CD14-positive monocyte (primary cell): ENCODE data around the gene ZNF274. TPM values are rescaled to one million over a fixed set of nuclear protein-coding genes. Genes with fewer than 3 reads are reported as not detected.

ENCODE experiments used
- DNase-seq, 3 donors: peaks; one replicate each; pipeline ENCODE4 v3.0.0-alpha.2; 2011 to 2022
- H2AFZ ChIP-seq: 2 replicates; pipeline ENCODE4 v1.6.0; 2012; ENCODE audit warnings: mild to moderate bottlenecking, low read depth, low read length, inconsistent platforms; ENCODE audit not compliant: insufficient read depth, poor library complexity, severe bottlenecking
- H3K27ac ChIP-seq, 2 donors: 1 replicate in 1 of 2; 2 replicates in 1 of 2; pipeline ENCODE4 v1.5.1; 2012 to 2013; ENCODE audit warnings: low read length in 2 of 2, control low read depth in 1 of 2, inconsistent platforms in 1 of 2, low read depth in 1 of 2, mild to moderate bottlenecking in 1 of 2
- H3K27me3 ChIP-seq, 2 donors: one replicate each; pipeline versions ENCODE4 v1.6.0 to v1.6.1; 2011 to 2013; ENCODE audit warnings: low read length in 2 of 2; ENCODE audit not compliant: control insufficient read depth in 2 of 2, insufficient read depth in 2 of 2
- H3K36me3 ChIP-seq, 2 donors: replicated peaks in 1 of 2; 1 replicate in 1 of 2; 2 replicates in 1 of 2; pipeline versions ENCODE4 v1.5.1 to v1.6.1; 2012 to 2013; ENCODE audit warnings: low read length in 2 of 2, control low read depth in 1 of 2, inconsistent platforms in 1 of 2, mild to moderate bottlenecking in 1 of 2; ENCODE audit not compliant: insufficient read depth in 2 of 2, control insufficient read depth in 1 of 2
- H3K4me1 ChIP-seq, 2 donors: 1 replicate in 1 of 2; 2 replicates in 1 of 2; pipeline versions ENCODE4 v1.5.1 to v1.6.1; 2012 to 2013; ENCODE audit warnings: low read length in 2 of 2, control low read depth in 1 of 2, inconsistent platforms in 1 of 2, mild to moderate bottlenecking in 1 of 2, moderate library complexity in 1 of 2; ENCODE audit not compliant: insufficient read depth in 2 of 2, control insufficient read depth in 1 of 2
- H3K4me2 ChIP-seq: replicated peaks from 2 replicates; pipeline ENCODE3; 2012; ENCODE audit warnings: low read length, moderate library complexity, mild to moderate bottlenecking; ENCODE audit not compliant: poor library complexity, severe bottlenecking; ENCODE audit errors: extremely low read depth
- H3K4me3 ChIP-seq, 3 experiments: fragments of 200-600 bp in 1 of 3; sonication (generic) in 1 of 3; replicated peaks in 1 of 3; 1 replicate in 2 of 3; 2 replicates in 1 of 3; pipeline ENCODE4 v1.5.1; 2011 to 2013; ENCODE audit warnings: low read length in 3 of 3, mild to moderate bottlenecking in 3 of 3, control low read depth in 2 of 3, low read depth in 2 of 3, inconsistent platforms in 1 of 3, moderate library complexity in 1 of 3
- H3K79me2 ChIP-seq: 2 replicates; pipeline ENCODE4 v1.6.0; 2012; ENCODE audit warnings: mild to moderate bottlenecking, control low read depth, inconsistent platforms, low read length, moderate library complexity; ENCODE audit not compliant: insufficient read depth
- H3K9ac ChIP-seq: 2 replicates; pipeline ENCODE4 v1.6.0; 2017; ENCODE audit warnings: low read length, mild to moderate bottlenecking; ENCODE audit not compliant: insufficient read depth, poor library complexity, severe bottlenecking
- H3K9me3 ChIP-seq, 2 donors: replicated peaks in 1 of 2; 1 replicate in 1 of 2; 2 replicates in 1 of 2; pipeline versions ENCODE4 v1.5.1 to v1.6.1; 2012 to 2013; ENCODE audit warnings: low read length in 2 of 2, control low read depth in 1 of 2; ENCODE audit not compliant: control insufficient read depth in 1 of 2, insufficient read depth in 1 of 2
- H4K20me1 ChIP-seq: 2 replicates; pipeline ENCODE4 v1.6.0; 2012; ENCODE audit warnings: mild to moderate bottlenecking, low read length, control low read depth, moderate library complexity; ENCODE audit not compliant: insufficient read depth
- H3K27ac Mint-ChIP-seq, 7 donors: one replicate each; pipeline ENCODE4 v1.8.0; 2020; ENCODE audit warnings: mild to moderate bottlenecking in 7 of 7, mixed read lengths in 7 of 7, moderate library complexity in 6 of 7, inconsistent platforms in 2 of 7
- H3K27me3 Mint-ChIP-seq, 3 donors: one replicate each; pipeline ENCODE4 v1.8.0; 2021 to 2022; ENCODE audit warnings: low read depth in 3 of 3, mild to moderate bottlenecking in 3 of 3, mixed read lengths in 3 of 3, moderate library complexity in 3 of 3, inconsistent platforms in 1 of 3
- H3K36me3 Mint-ChIP-seq, 2 donors: one replicate each; pipeline ENCODE4 v1.8.0; 2020; ENCODE audit warnings: mixed read lengths in 2 of 2, inconsistent platforms in 1 of 2, mild to moderate bottlenecking in 1 of 2
- H3K4me1 Mint-ChIP-seq: one replicate; pipeline ENCODE4 v1.8.0; 2020; ENCODE audit warnings: mild to moderate bottlenecking, mixed read lengths
- H3K4me3 Mint-ChIP-seq, 2 donors: one replicate each; pipeline ENCODE4 v1.8.0; 2020; ENCODE audit warnings: mild to moderate bottlenecking in 2 of 2, mixed read lengths in 2 of 2, moderate library complexity in 1 of 2
- H3K9me3 Mint-ChIP-seq, 7 donors: one replicate each; pipeline ENCODE4 v1.8.0; 2020 to 2022; ENCODE audit warnings: mixed read lengths in 7 of 7, mild to moderate bottlenecking in 6 of 7, moderate library complexity in 6 of 7, inconsistent platforms in 2 of 7
- CTCF ChIP-seq: fragments of 200-600 bp; IDR thresholded peaks from one replicate; pipeline ENCODE4 v1.8.0; 2022; ENCODE audit warnings: antibody characterized with exemption, mild to moderate bottlenecking
- WGBS: methylation state at CpG from one replicate; pipeline ENCODE4 v1.1.5; 2013; ENCODE audit warnings: missing lambda C conversion rate; ENCODE audit not compliant: insufficient coverage; 5-methylcytosine and 5-hydroxymethylcytosine counted together
- intact Hi-C, 2 donors: fragments of 100-400 bp; cut with micrococcal nuclease; formaldehyde crosslinking; loops; one replicate each; pipeline versions ENCODE4 v1.15.0 to v1.15.1; 2023
- polyA plus RNA-seq, 3 donors: library from polyadenylated mRNA; depleted of rRNA in 1 of 3; unstranded in 2 of 3; stranded (reverse) in 1 of 3; fragments of 300-500 nt in 2 of 3; fragments of >200 nt in 1 of 3; fragmentation: Illumina TruSeq in 2 of 3; gene quantifications; 1 replicate in 2 of 3; 2 replicates in 1 of 3; pipeline ENCODE4 v1.2.3, GENCODE V29; 2012 to 2021

The ZNF274 gene
- polyA plus RNA-seq, 3 donors, result 5.8 to 10.1 (median 9.0) TPM

- H3K36me3 Mint-ChIP-seq, result peaks cover 3 to 9% of the 10 kb centered on the region in 2 donors
- peaks cover 54 to 56% of the 10 kb centered on the region in 2 donors for H3K9me3 ChIP-seq
- peak within 1 kb of the TSS in 1 of 2 donors; percentile 79 for H3K27ac ChIP-seq
- peak within 1 kb of the TSS; percentile 82 to 90 for H3K4me3 Mint-ChIP-seq
- TF ChIP-seq CTCF, result no peak
- H3K4me1 ChIP-seq, result peaks cover 23 to 25% of the 10 kb centered on the region in 2 donors
- peaks cover 12% of the 10 kb centered on the region for H3K4me1 Mint-ChIP-seq
- H4K20me1 ChIP-seq, result no peaks in the 10 kb centered on the region
- H3K27me3 Mint-ChIP-seq, result peaks cover 2 to 10% (median 7%) of the 10 kb centered on the region in 3 donors
- peak within 1 kb of the TSS in 5 of 7 donors; percentile 7 to 80 (median 33) for H3K27ac Mint-ChIP-seq
- peak; percentile 63 to 75 (median 68) for DNase-seq
- under 1% methylated on average over 58 of the region's 62 CpGs for WGBS
- intact Hi-C loops, result loop anchor here (2.0 to 10.0 kb wide), 6 partner anchors 52 to 1046 kb away; partner anchors contain the start of genes TRAPPC2B (in 1 of the 2), ZNF417 (in 1 of the 2), ZNF547 (in 1 of the 2) and ZNF606 (in 1 of the 2)
- no peaks in the 10 kb centered on the region for H3K79me2 ChIP-seq
- H2AFZ ChIP-seq, result peak within 1 kb of the TSS; percentile 98
- peak within 1 kb of the TSS; percentile 82 for H3K9ac ChIP-seq
- H3K4me2 ChIP-seq, result peak within 1 kb of the TSS; percentile 96
- H3K9me3 Mint-ChIP-seq, result peaks cover 27 to 80% (median 76%) of the 10 kb centered on the region in 7 donors
- H3K4me3 ChIP-seq, result peak within 1 kb of the TSS; percentile 58 to 92 (median 76)
- H3K36me3 ChIP-seq, result no peaks in the 10 kb centered on the region
- no peaks in the 10 kb centered on the region for H3K27me3 ChIP-seq
Observed at GRCh38 chr19:58150328-58150921, 32.4 kb upstream of the ZNF274 start, which contains the start of gene ZNF329. Gene ZNF329 (minus strand): TSS chr19:58150789. CDS start chr19:58129503, 21,286 bp downstream.

GRCh38 chr19:58153386-58153785, 29.5 kb upstream of the ZNF274 start:
- peaks cover 12% of the 10 kb centered on the region for H3K4me1 Mint-ChIP-seq
- no peak overlapping the region for H3K9ac ChIP-seq
- no peak overlapping the region for H3K27ac Mint-ChIP-seq
- WGBS, result no CpG with 5 or more reads among the region's 2 CpGs
- no peaks in the 10 kb centered on the region for H4K20me1 ChIP-seq
- no peak overlapping the region for H3K4me3 ChIP-seq
- intact Hi-C loops, result loop anchor here (2.0 to 10.0 kb wide), 5 partner anchors 151 to 1049 kb away; partner anchors contain the start of genes TRAPPC2B (in 1 of the 2), ZNF417 (in 1 of the 2), ZNF547 (in 1 of the 2) and ZNF606 (in 1 of the 2)
- peaks cover 34 to 84% (median 74%) of the 10 kb centered on the region in 7 donors for H3K9me3 Mint-ChIP-seq
- H3K27me3 ChIP-seq, result no peaks in the 10 kb centered on the region
- H3K9me3 ChIP-seq, result peaks cover 51 to 59% of the 10 kb centered on the region in 2 donors
- no peaks in the 10 kb centered on the region for H3K36me3 ChIP-seq
- H3K4me1 ChIP-seq, result peaks cover 24 to 25% of the 10 kb centered on the region in 2 donors
- no peak overlapping the region for H3K4me3 Mint-ChIP-seq
- no peak overlapping the region for H3K4me2 ChIP-seq
- no peak for DNase-seq
- H3K27me3 Mint-ChIP-seq, result peaks cover 2 to 10% (median 10%) of the 10 kb centered on the region in 3 donors
- no peak overlapping the region for H2AFZ ChIP-seq
- H3K79me2 ChIP-seq, result no peaks in the 10 kb centered on the region
- TF ChIP-seq CTCF, result no peak
- no peak overlapping the region for H3K27ac ChIP-seq
- H3K36me3 Mint-ChIP-seq, result peaks cover 2 to 3% of the 10 kb centered on the region in 2 donors
